Measurements from ENCODE around the gene CDK2AP2.
"Not testable (repeated sequence)": the region's sequence is repeated elsewhere in the genome, so short reads cannot be mapped to it uniquely, and the experiment has no call there.

CDK2AP2 gene

GRCh38 chr11:67468056-67468455 is 39.9 kb downstream of the CDK2AP2 start:
- ATAC-seq (ENCODE audit: low read depth) (peak; percentile 59), DNase-seq (ENCODE audit: low spot score) (peak; percentile 92)
- Histone ChIP-seq H3K27ac (ENCODE audit: poor library complexity, severe bottlenecking) (peak overlapping the region; percentile 76), H3K36me3 (ENCODE audit: low read depth) (no peaks in the 10 kb centered on the region), H3K27me3 (ENCODE audit: insufficient read depth, poor library complexity, severe bottlenecking) (no peaks in the 10 kb centered on the region), H3K9me3 (ENCODE audit: severe bottlenecking) (no peaks in the 10 kb centered on the region), H3K4me1 (ENCODE audit: insufficient read depth, poor library complexity, severe bottlenecking) (peaks cover 10% of the 10 kb centered on the region), H3K4me3 (ENCODE audit: severe bottlenecking) (peak overlapping the region; percentile 93)
- TF ChIP-seq CTCF (IDR thresholded peaks at IDR 0.05; ENCODE audit: poor library complexity, severe bottlenecking): no peak

GRCh38 chr11:67466962-67467771 is 40.8 kb downstream of the CDK2AP2 start:
- Histone ChIP-seq H3K4me3 (ENCODE audit: severe bottlenecking) (no peak overlapping the region), H3K4me1 (ENCODE audit: insufficient read depth, poor library complexity, severe bottlenecking) (peaks cover 10% of the 10 kb centered on the region), H3K9me3 (ENCODE audit: severe bottlenecking) (no peaks in the 10 kb centered on the region), H3K27me3 (ENCODE audit: insufficient read depth, poor library complexity, severe bottlenecking) (no peaks in the 10 kb centered on the region), H3K27ac (ENCODE audit: poor library complexity, severe bottlenecking) (peak overlapping the region; percentile 76), H3K36me3 (ENCODE audit: low read depth) (no peaks in the 10 kb centered on the region)
- no peak for ATAC-seq (ENCODE audit: low read depth)
- no peak for DNase-seq (ENCODE audit: low spot score)
- no peak for TF ChIP-seq CTCF (IDR thresholded peaks at IDR 0.05; ENCODE audit: poor library complexity, severe bottlenecking)

- Histone ChIP-seq H3K36me3 (ENCODE audit: low read depth) (no peaks in the 10 kb centered on the region), H3K27ac (ENCODE audit: poor library complexity, severe bottlenecking) (peak overlapping the region; percentile 76), H3K9me3 (ENCODE audit: severe bottlenecking) (no peaks in the 10 kb centered on the region), H3K4me3 (ENCODE audit: severe bottlenecking) (no peak overlapping the region), H3K27me3 (ENCODE audit: insufficient read depth, poor library complexity, severe bottlenecking) (no peaks in the 10 kb centered on the region), H3K4me1 (ENCODE audit: insufficient read depth, poor library complexity, severe bottlenecking) (peaks cover 10% of the 10 kb centered on the region)
- TF ChIP-seq CTCF (IDR thresholded peaks at IDR 0.05; ENCODE audit: poor library complexity, severe bottlenecking): no peak
- DNase-seq (ENCODE audit: low spot score): no peak
- ATAC-seq (ENCODE audit: low read depth): no peak
These were observed 41.6 kb downstream of the CDK2AP2 start for GRCh38 chr11:67466367-67466766.

GRCh38 chr11:67465530-67465929 is 42.4 kb downstream of the CDK2AP2 start:
- H3K9me3 ChIP-seq (ENCODE audit: severe bottlenecking); DNase-seq (ENCODE audit: low spot score); H3K4me1 ChIP-seq (ENCODE audit: insufficient read depth, poor library complexity, severe bottlenecking); H3K36me3 ChIP-seq (ENCODE audit: low read depth); ATAC-seq (ENCODE audit: low read depth); H3K27me3 ChIP-seq (ENCODE audit: insufficient read depth, poor library complexity, severe bottlenecking): not testable (repeated sequence)
- peak overlapping the region; percentile 51 for H3K4me3 ChIP-seq (ENCODE audit: severe bottlenecking)
- H3K27ac ChIP-seq (ENCODE audit: poor library complexity, severe bottlenecking): peak overlapping the region; percentile 76

- ATAC-seq (ENCODE audit: low read depth) (no peak; the same call in 2 of the 3 replicates), DNase-seq (ENCODE audit: low spot score) (no peak)
- no peaks in the 10 kb centered on the region for H3K36me3 ChIP-seq (ENCODE audit: low read depth)
- H3K4me3 ChIP-seq (ENCODE audit: severe bottlenecking): peak overlapping the region; percentile 51
- peak overlapping the region; percentile 76 for H3K27ac ChIP-seq (ENCODE audit: poor library complexity, severe bottlenecking)
- H3K9me3 ChIP-seq (ENCODE audit: severe bottlenecking): no peaks in the 10 kb centered on the region
- TF ChIP-seq CTCF (IDR thresholded peaks at IDR 0.05; ENCODE audit: poor library complexity, severe bottlenecking): no peak
- no peaks in the 10 kb centered on the region for H3K27me3 ChIP-seq (ENCODE audit: insufficient read depth, poor library complexity, severe bottlenecking)
- H3K4me1 ChIP-seq (ENCODE audit: insufficient read depth, poor library complexity, severe bottlenecking): peaks cover 10% of the 10 kb centered on the region
These were observed 42.8 kb downstream of the CDK2AP2 start for GRCh38 chr11:67465189-67465510.
